HL-60/S4 treated with phorbol 12-myristate 13-acetate at 8.2 ng/mL for 4 days and 3 days (cell line): Measurements from ENCODE around the gene MAP4K2.

ENCODE experiments used
- in situ Hi-C: fragments of 300-500 bp; cut with MboI; formaldehyde crosslinking; loops from 2 replicates; pipeline ENCODE4 v1.15.0; 2022; ENCODE audit warnings: low sequenced_read_pairs

MAP4K2 gene

GRCh38 chr11:64771861-64772260 lies 31.2 kb downstream of the MAP4K2 start:
- in situ Hi-C loops, result no loop called here

- in situ Hi-C loops, result no loop called here
These were observed 32.9 kb downstream of the MAP4K2 start for GRCh38 chr11:64770120-64770519.

GRCh38 chr11:64769283-64769682 lies 33.7 kb downstream of the MAP4K2 start:
- in situ Hi-C loops, result no loop called here

- in situ Hi-C loops, result no loop called here
These were observed 34.7 kb downstream of the MAP4K2 start for GRCh38 chr11:64768300-64768694.

- in situ Hi-C loops, result no loop called here
These were observed 35.4 kb downstream of the MAP4K2 start for GRCh38 chr11:64767344-64768299.

GRCh38 chr11:64766881-64767280 lies 36.1 kb downstream of the MAP4K2 start:
- in situ Hi-C loops, result no loop called here

- in situ Hi-C loops, result no loop called here
These were observed 37.0 kb downstream of the MAP4K2 start for GRCh38 chr11:64765851-64766665.

- in situ Hi-C loops, result no loop called here
These were observed 37.6 kb downstream of the MAP4K2 start for GRCh38 chr11:64765291-64765850.

- in situ Hi-C loops, result no loop called here
These were observed 38.3 kb downstream of the MAP4K2 start for GRCh38 chr11:64764753-64765152.

GRCh38 chr11:64764040-64764611 lies 38.9 kb downstream of the MAP4K2 start:
- in situ Hi-C loops, result no loop called here

GRCh38 chr11:64763526-64764039 lies 39.4 kb downstream of the MAP4K2 start:
- in situ Hi-C loops, result no loop called here

GRCh38 chr11:64762674-64763525 lies 40.1 kb downstream of the MAP4K2 start:
- in situ Hi-C loops, result no loop called here

- in situ Hi-C loops, result no loop called here
These were observed 40.7 kb downstream of the MAP4K2 start for GRCh38 chr11:64762277-64762673.

- in situ Hi-C loops, result no loop called here
These were observed 42.1 kb downstream of the MAP4K2 start for GRCh38 chr11:64760759-64761420.

GRCh38 chr11:64759722-64760719 lies 43.0 kb downstream of the MAP4K2 start, which contains the start of gene PYGM:
Gene PYGM, minus strand, starts transcription at chr11:64759974. Its CDS starts 76 bp downstream, at chr11:64759898.
- in situ Hi-C loops, result no loop called here

- in situ Hi-C loops, result no loop called here
These were observed 43.8 kb downstream of the MAP4K2 start for GRCh38 chr11:64759131-64759721.

- in situ Hi-C loops, result no loop called here
These were observed 44.5 kb downstream of the MAP4K2 start for GRCh38 chr11:64758330-64759079.
